SK-N-SH (cell line): ENCODE results near the gene HINT2. TPM values are rescaled to one million over a fixed set of nuclear protein-coding genes. Genes with fewer than 3 reads are reported as not detected.

ENCODE experiments used
- CTCF ChIA-PET: fragments of 300-600, 350-600 bp; formaldehyde crosslinking; extraction: SDS; loops from one replicate; lab custom pipeline; 2021; lab: Yijun Ruan, JAX
- POLR2A ChIA-PET: fragments of 350-600 bp; sonication (Branson Sonifier 250); formaldehyde crosslinking; extraction: SDS; loops from one replicate; lab custom pipeline; 2020; ENCODE audit warnings: antibody characterized with exemption, inconsistent platforms; lab: Yijun Ruan, JAX
- DNase-seq: peaks from one replicate; pipeline ENCODE4 v3.0.0; 2012
- H2AFZ ChIP-seq: fragments of 200-600 bp; sonication (generic); 2 replicates; pipeline ENCODE4 v1.8.1; 2016; ENCODE audit warnings: antibody characterized with exemption, mild to moderate bottlenecking, low read depth
- H3F3A ChIP-seq: fragments of 200-600 bp; sonication (generic); replicated peaks from 2 replicates; pipeline ENCODE3; 2016; ENCODE audit warnings: antibody characterized with exemption, mild to moderate bottlenecking; ENCODE audit not compliant: insufficient read depth
- H3K27ac ChIP-seq, 2 experiments: fragments of 200-500 bp in 1 of 2; fragments of 200-600 bp in 1 of 2; sonication (Bioruptor generic) in 1 of 2; sonication (generic), shearing (Covaris generic) in 1 of 2; 2 replicates each; pipeline versions ENCODE4 v1.5.1 to v1.6.1; 2014 to 2016; ENCODE audit warnings: low read depth in 2 of 2, inconsistent platforms in 1 of 2, low read length in 1 of 2, mild to moderate bottlenecking in 1 of 2, mixed read lengths in 1 of 2
- H3K27me3 ChIP-seq: fragments of 200-600 bp; sonication (generic), shearing (Covaris generic); 2 replicates; pipeline ENCODE4 v1.6.1; 2016; ENCODE audit warnings: mixed run types; ENCODE audit not compliant: insufficient read depth
- H3K36me3 ChIP-seq, 2 experiments: fragments of 200-500 bp in 1 of 2; fragments of 200-600 bp in 1 of 2; sonication (Bioruptor generic) in 1 of 2; sonication (generic) in 1 of 2; replicated peaks in 1 of 2; 2 replicates each; pipeline versions ENCODE3 to v1.5.1; 2014 to 2016; ENCODE audit warnings: low read length in 1 of 2, mild to moderate bottlenecking in 1 of 2; ENCODE audit not compliant: insufficient read depth in 2 of 2, control insufficient read depth in 1 of 2
- H3K4me1 ChIP-seq, 2 experiments: fragments of 200-500 bp in 1 of 2; fragments of 200-600 bp in 1 of 2; sonication (Bioruptor generic) in 1 of 2; sonication (generic), shearing (Covaris generic) in 1 of 2; 2 replicates each; pipeline versions ENCODE4 v1.5.1 to v1.6.1; 2014 to 2016; ENCODE audit warnings: low read depth in 1 of 2, low read length in 1 of 2, mixed run types in 1 of 2; ENCODE audit not compliant: insufficient read depth in 2 of 2, control insufficient read depth in 1 of 2
- H3K4me2 ChIP-seq: fragments of 200-600 bp; sonication (generic), shearing (Covaris generic); 2 replicates; pipeline ENCODE4 v1.6.1; 2017; ENCODE audit warnings: mixed run types
- H3K4me3 ChIP-seq, 2 experiments: fragments of 200-500 bp in 1 of 2; fragments of 200-600 bp in 1 of 2; sonication (Bioruptor generic) in 1 of 2; sonication (generic), shearing (Covaris generic) in 1 of 2; 2 replicates each; pipeline versions ENCODE4 v1.5.1 to v1.8.1; 2014 to 2016; ENCODE audit warnings: low read depth in 2 of 2, inconsistent platforms in 1 of 2, low read length in 1 of 2, mild to moderate bottlenecking in 1 of 2, mixed read lengths in 1 of 2, moderate library complexity in 1 of 2
- H3K79me2 ChIP-seq: fragments of 200-600 bp; sonication (generic); 2 replicates; pipeline ENCODE4 v1.8.1; 2017; ENCODE audit warnings: mild to moderate bottlenecking; ENCODE audit not compliant: insufficient read depth
- H3K9ac ChIP-seq: fragments of 200-600 bp; sonication (generic); 2 replicates; pipeline ENCODE4 v1.6.1; 2017; ENCODE audit warnings: mixed run types
- H3K9me2 ChIP-seq: fragments of 200-600 bp; sonication (generic); 2 replicates; pipeline ENCODE4 v1.6.1; 2017; ENCODE audit warnings: mixed run types
- H3K9me3 ChIP-seq: fragments of 200-600 bp; sonication (generic); 2 replicates; pipeline ENCODE4 v1.6.1; 2017; ENCODE audit warnings: mixed run types, mild to moderate bottlenecking, moderate library complexity
- H4K20me1 ChIP-seq: fragments of 200-600 bp; sonication (generic); 2 replicates; pipeline ENCODE4 v1.6.1; 2017; ENCODE audit warnings: mild to moderate bottlenecking, mixed run types; ENCODE audit not compliant: insufficient read depth
- CTCF ChIP-seq: fragments of 200-600 bp; sonication (generic); IDR thresholded peaks from 2 replicates; pipeline ENCODE4 v1.6.1; 2017; ENCODE audit warnings: antibody characterized with exemption, mild to moderate bottlenecking, moderate library complexity
- ELF1 ChIP-seq: IDR thresholded peaks from 2 replicates; pipeline ENCODE4 v1.4.0; 2012
- EP300 ChIP-seq, 2 experiments: IDR thresholded peaks; 2 replicates each; pipeline versions ENCODE4 v1.4.0 to v1.6.1; 2012; ENCODE audit warnings: borderline replicate concordance in 1 of 2, low read depth in 1 of 2, low read length in 1 of 2
- FOSL2 ChIP-seq: IDR thresholded peaks from 2 replicates; pipeline ENCODE4 v1.4.0; 2012; ENCODE audit warnings: low read depth, mild to moderate bottlenecking, moderate library complexity, borderline replicate concordance
- FOXJ3 ChIP-seq: sonication (generic); formaldehyde crosslinking; IDR thresholded peaks from 2 replicates; pipeline ENCODE4 v1.5.1; 2020; ENCODE audit warnings: mild to moderate bottlenecking, missing genetic modification reagents
- FOXM1 ChIP-seq: IDR thresholded peaks from 2 replicates; pipeline ENCODE4 v1.4.0; 2012; ENCODE audit warnings: low read depth, mild to moderate bottlenecking
- GABPA ChIP-seq: IDR thresholded peaks from 2 replicates; pipeline ENCODE4 v1.4.0; 2012; ENCODE audit warnings: low read depth, mild to moderate bottlenecking
- IRF3 ChIP-seq: fragments of 150-350 bp; IDR thresholded peaks from 2 replicates; pipeline ENCODE4 v1.6.1; 2016; ENCODE audit warnings: mild to moderate bottlenecking, low read depth, low read length
- MXI1 ChIP-seq: IDR thresholded peaks from 2 replicates; pipeline ENCODE4 v1.6.1; 2012; ENCODE audit warnings: mild to moderate bottlenecking, low read depth, low read length, improper control_type of control experiment
- NRF1 ChIP-seq: IDR thresholded peaks from 2 replicates; pipeline ENCODE4 v1.6.1; 2012; ENCODE audit warnings: low read depth, mild to moderate bottlenecking, low read length
- PBX3 ChIP-seq: IDR thresholded peaks from 2 replicates; pipeline ENCODE4; 2012
- POLR2AphosphoS5 ChIP-seq: IDR thresholded peaks from 2 replicates; pipeline ENCODE4 v1.6.1; 2012; ENCODE audit warnings: low read depth, low read length
- RCOR1 ChIP-seq: fragments of 150-350 bp; IDR thresholded peaks from 2 replicates; pipeline ENCODE4 v1.6.1; 2017; ENCODE audit warnings: antibody characterized with exemption, low read length
- RFX5 ChIP-seq: IDR thresholded peaks from 2 replicates; pipeline ENCODE4 v1.6.1; 2012; ENCODE audit warnings: mild to moderate bottlenecking, improper control_type of control experiment, low read length
- SMC3 ChIP-seq: IDR thresholded peaks from 2 replicates; pipeline ENCODE4 v1.6.1; 2012; ENCODE audit warnings: low read depth, low read length, improper control_type of control experiment
- TCF12 ChIP-seq: IDR thresholded peaks from 2 replicates; pipeline ENCODE4 v1.4.0; 2012
- WGBS: methylation state at CpG from one replicate; pipeline ENCODE4 v1.1.6; 2017; ENCODE audit warnings: low lambda C conversion rate; 5-methylcytosine and 5-hydroxymethylcytosine counted together
- polyA plus RNA-seq, 3 experiments: library from polyadenylated mRNA; depleted of rRNA; stranded (reverse); fragments of >200 nt; gene quantifications; 2 replicates each; pipeline ENCODE4 v1.2.3, GENCODE V29; 2012
- TF ChIP-seq, protein P1 (sequence below): IDR thresholded peaks from 2 replicates; pipeline ENCODE4 v1.4.0; 2012; ENCODE audit warnings: low read depth, borderline replicate concordance
- TF ChIP-seq, protein P2 (sequence below): IDR thresholded peaks from 2 replicates; pipeline ENCODE4 v1.6.1; 2012; ENCODE audit warnings: mild to moderate bottlenecking, low read depth, low read length, moderate library complexity

HINT2 gene
- polyA plus RNA-seq, 1 of the 3 experiments (the other 2 are of a cell fraction) = 57.2 TPM

GRCh38 chr9:35859990-35860339 is 45.1 kb upstream of the HINT2 start:
- H3K36me3 ChIP-seq = no peaks in the 10 kb centered on the region
- H3K79me2 ChIP-seq = no peaks in the 10 kb centered on the region
- peaks cover 0 to 9% of the 10 kb centered on the region in 2 experiments; a peak in 1 of 4 replicates for H3K4me1 ChIP-seq
- no peaks in the 10 kb centered on the region for H4K20me1 ChIP-seq
- no peak overlapping the region for H3K4me3 ChIP-seq
- no peaks in the 10 kb centered on the region for H3F3A ChIP-seq
- no peak overlapping the region for H3K4me2 ChIP-seq
- POLR2A ChIA-PET = no interaction called here
- H3K9me3 ChIP-seq = no peaks in the 10 kb centered on the region
- H3K27me3 ChIP-seq = no peaks in the 10 kb centered on the region; the same call in 1 of the 2 replicates
- 59% methylated on average over 3 of the region's 3 CpGs for WGBS
- no peaks in the 10 kb centered on the region for H3K9me2 ChIP-seq
- no peak for DNase-seq
- no peak overlapping the region for H2AFZ ChIP-seq
- TF ChIP-seq RFX5 (no peak), IRF3 (no peak), TCF12 (no peak), FOSL2 (no peak), NRF1 (no peak), POLR2AphosphoS5 (no peak), PBX3 (no peak), FOXJ3 (CRISPR knock-in tag) (no peak), EP300 (IDR thresholded peaks at IDR 0.05; ENCODE audit: borderline replicate concordance in 1 of 2, low read depth in 1 of 2, low read length in 1 of 2) (no peak), RCOR1 (no peak), SMC3 (no peak), FOXM1 (no peak), ELF1 (no peak), CTCF (no peak), MXI1 (no peak), GABPA (no peak)
- TF ChIP-seq, protein P1, sequence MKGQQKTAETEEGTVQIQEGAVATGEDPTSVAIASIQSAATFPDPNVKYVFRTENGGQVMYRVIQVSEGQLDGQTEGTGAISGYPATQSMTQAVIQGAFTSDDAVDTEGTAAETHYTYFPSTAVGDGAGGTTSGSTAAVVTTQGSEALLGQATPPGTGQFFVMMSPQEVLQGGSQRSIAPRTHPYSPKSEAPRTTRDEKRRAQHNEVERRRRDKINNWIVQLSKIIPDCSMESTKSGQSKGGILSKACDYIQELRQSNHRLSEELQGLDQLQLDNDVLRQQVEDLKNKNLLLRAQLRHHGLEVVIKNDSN = no peak
- TF ChIP-seq, protein P2, sequence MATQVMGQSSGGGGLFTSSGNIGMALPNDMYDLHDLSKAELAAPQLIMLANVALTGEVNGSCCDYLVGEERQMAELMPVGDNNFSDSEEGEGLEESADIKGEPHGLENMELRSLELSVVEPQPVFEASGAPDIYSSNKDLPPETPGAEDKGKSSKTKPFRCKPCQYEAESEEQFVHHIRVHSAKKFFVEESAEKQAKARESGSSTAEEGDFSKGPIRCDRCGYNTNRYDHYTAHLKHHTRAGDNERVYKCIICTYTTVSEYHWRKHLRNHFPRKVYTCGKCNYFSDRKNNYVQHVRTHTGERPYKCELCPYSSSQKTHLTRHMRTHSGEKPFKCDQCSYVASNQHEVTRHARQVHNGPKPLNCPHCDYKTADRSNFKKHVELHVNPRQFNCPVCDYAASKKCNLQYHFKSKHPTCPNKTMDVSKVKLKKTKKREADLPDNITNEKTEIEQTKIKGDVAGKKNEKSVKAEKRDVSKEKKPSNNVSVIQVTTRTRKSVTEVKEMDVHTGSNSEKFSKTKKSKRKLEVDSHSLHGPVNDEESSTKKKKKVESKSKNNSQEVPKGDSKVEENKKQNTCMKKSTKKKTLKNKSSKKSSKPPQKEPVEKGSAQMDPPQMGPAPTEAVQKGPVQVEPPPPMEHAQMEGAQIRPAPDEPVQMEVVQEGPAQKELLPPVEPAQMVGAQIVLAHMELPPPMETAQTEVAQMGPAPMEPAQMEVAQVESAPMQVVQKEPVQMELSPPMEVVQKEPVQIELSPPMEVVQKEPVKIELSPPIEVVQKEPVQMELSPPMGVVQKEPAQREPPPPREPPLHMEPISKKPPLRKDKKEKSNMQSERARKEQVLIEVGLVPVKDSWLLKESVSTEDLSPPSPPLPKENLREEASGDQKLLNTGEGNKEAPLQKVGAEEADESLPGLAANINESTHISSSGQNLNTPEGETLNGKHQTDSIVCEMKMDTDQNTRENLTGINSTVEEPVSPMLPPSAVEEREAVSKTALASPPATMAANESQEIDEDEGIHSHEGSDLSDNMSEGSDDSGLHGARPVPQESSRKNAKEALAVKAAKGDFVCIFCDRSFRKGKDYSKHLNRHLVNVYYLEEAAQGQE = no peak
- no peak overlapping the region for H3K9ac ChIP-seq
- CTCF ChIA-PET = interaction anchor here (1.2 to 4.9 kb wide), 6 partner anchors 11 to 89 kb away, joined by 3 to 25 read pairs (median 6); no protein-coding TSS in a partner anchor
- no peak overlapping the region for H3K27ac ChIP-seq
